SK-N-SH (cell line): ENCODE measurements around the gene RBSN. TPM values are rescaled to one million over a fixed set of nuclear protein-coding genes. Genes with fewer than 3 reads are reported as not detected.

Experiments
- CTCF ChIA-PET: fragments of 300-600, 350-600 bp; formaldehyde crosslinking; extraction: SDS; loops from one replicate; lab custom pipeline; 2021; lab: Yijun Ruan, JAX
- POLR2A ChIA-PET: fragments of 350-600 bp; sonication (Branson Sonifier 250); formaldehyde crosslinking; extraction: SDS; loops from one replicate; lab custom pipeline; 2020; ENCODE audit warnings: antibody characterized with exemption, inconsistent platforms; lab: Yijun Ruan, JAX
- DNase-seq: peaks from one replicate; pipeline ENCODE4 v3.0.0; 2012
- H2AFZ ChIP-seq: fragments of 200-600 bp; sonication (generic); 2 replicates; pipeline ENCODE4 v1.8.1; 2016; ENCODE audit warnings: antibody characterized with exemption, mild to moderate bottlenecking, low read depth
- H3F3A ChIP-seq: fragments of 200-600 bp; sonication (generic); replicated peaks from 2 replicates; pipeline ENCODE3; 2016; ENCODE audit warnings: antibody characterized with exemption, mild to moderate bottlenecking; ENCODE audit not compliant: insufficient read depth
- H3K27ac ChIP-seq, 2 experiments: fragments of 200-500 bp in 1 of 2; fragments of 200-600 bp in 1 of 2; sonication (Bioruptor generic) in 1 of 2; sonication (generic), shearing (Covaris generic) in 1 of 2; 2 replicates each; pipeline versions ENCODE4 v1.5.1 to v1.6.1; 2014 to 2016; ENCODE audit warnings: low read depth in 2 of 2, inconsistent platforms in 1 of 2, low read length in 1 of 2, mild to moderate bottlenecking in 1 of 2, mixed read lengths in 1 of 2
- H3K27me3 ChIP-seq: fragments of 200-600 bp; sonication (generic), shearing (Covaris generic); 2 replicates; pipeline ENCODE4 v1.6.1; 2016; ENCODE audit warnings: mixed run types; ENCODE audit not compliant: insufficient read depth
- H3K36me3 ChIP-seq, 2 experiments: fragments of 200-500 bp in 1 of 2; fragments of 200-600 bp in 1 of 2; sonication (Bioruptor generic) in 1 of 2; sonication (generic) in 1 of 2; replicated peaks in 1 of 2; 2 replicates each; pipeline versions ENCODE3 to v1.5.1; 2014 to 2016; ENCODE audit warnings: low read length in 1 of 2, mild to moderate bottlenecking in 1 of 2; ENCODE audit not compliant: insufficient read depth in 2 of 2, control insufficient read depth in 1 of 2
- H3K4me1 ChIP-seq, 2 experiments: fragments of 200-500 bp in 1 of 2; fragments of 200-600 bp in 1 of 2; sonication (Bioruptor generic) in 1 of 2; sonication (generic), shearing (Covaris generic) in 1 of 2; 2 replicates each; pipeline versions ENCODE4 v1.5.1 to v1.6.1; 2014 to 2016; ENCODE audit warnings: low read depth in 1 of 2, low read length in 1 of 2, mixed run types in 1 of 2; ENCODE audit not compliant: insufficient read depth in 2 of 2, control insufficient read depth in 1 of 2
- H3K4me2 ChIP-seq: fragments of 200-600 bp; sonication (generic), shearing (Covaris generic); 2 replicates; pipeline ENCODE4 v1.6.1; 2017; ENCODE audit warnings: mixed run types
- H3K4me3 ChIP-seq, 2 experiments: fragments of 200-500 bp in 1 of 2; fragments of 200-600 bp in 1 of 2; sonication (Bioruptor generic) in 1 of 2; sonication (generic), shearing (Covaris generic) in 1 of 2; 2 replicates each; pipeline versions ENCODE4 v1.5.1 to v1.8.1; 2014 to 2016; ENCODE audit warnings: low read depth in 2 of 2, inconsistent platforms in 1 of 2, low read length in 1 of 2, mild to moderate bottlenecking in 1 of 2, mixed read lengths in 1 of 2, moderate library complexity in 1 of 2
- H3K79me2 ChIP-seq: fragments of 200-600 bp; sonication (generic); 2 replicates; pipeline ENCODE4 v1.8.1; 2017; ENCODE audit warnings: mild to moderate bottlenecking; ENCODE audit not compliant: insufficient read depth
- H3K9ac ChIP-seq: fragments of 200-600 bp; sonication (generic); 2 replicates; pipeline ENCODE4 v1.6.1; 2017; ENCODE audit warnings: mixed run types
- H3K9me2 ChIP-seq: fragments of 200-600 bp; sonication (generic); 2 replicates; pipeline ENCODE4 v1.6.1; 2017; ENCODE audit warnings: mixed run types
- H3K9me3 ChIP-seq: fragments of 200-600 bp; sonication (generic); 2 replicates; pipeline ENCODE4 v1.6.1; 2017; ENCODE audit warnings: mixed run types, mild to moderate bottlenecking, moderate library complexity
- H4K20me1 ChIP-seq: fragments of 200-600 bp; sonication (generic); 2 replicates; pipeline ENCODE4 v1.6.1; 2017; ENCODE audit warnings: mild to moderate bottlenecking, mixed run types; ENCODE audit not compliant: insufficient read depth
- EP300 ChIP-seq, 2 experiments: IDR thresholded peaks; 2 replicates each; pipeline versions ENCODE4 v1.4.0 to v1.6.1; 2012; ENCODE audit warnings: borderline replicate concordance in 1 of 2, low read depth in 1 of 2, low read length in 1 of 2
- FOSL2 ChIP-seq: IDR thresholded peaks from 2 replicates; pipeline ENCODE4 v1.4.0; 2012; ENCODE audit warnings: low read depth, mild to moderate bottlenecking, moderate library complexity, borderline replicate concordance
- FOXM1 ChIP-seq: IDR thresholded peaks from 2 replicates; pipeline ENCODE4 v1.4.0; 2012; ENCODE audit warnings: low read depth, mild to moderate bottlenecking
- GABPA ChIP-seq: IDR thresholded peaks from 2 replicates; pipeline ENCODE4 v1.4.0; 2012; ENCODE audit warnings: low read depth, mild to moderate bottlenecking
- GATA2 ChIP-seq: sonication (generic); formaldehyde crosslinking; IDR thresholded peaks from 2 replicates; pipeline ENCODE4 v1.5.0; 2020; ENCODE audit warnings: mild to moderate bottlenecking, missing genetic modification reagents
- IRF3 ChIP-seq: fragments of 150-350 bp; IDR thresholded peaks from 2 replicates; pipeline ENCODE4 v1.6.1; 2016; ENCODE audit warnings: mild to moderate bottlenecking, low read depth, low read length
- MAX ChIP-seq: IDR thresholded peaks from 2 replicates; pipeline ENCODE4 v1.4.0; 2012; ENCODE audit warnings: low read depth
- MEF2A ChIP-seq: IDR thresholded peaks from 2 replicates; pipeline ENCODE4 v1.4.0; 2012; ENCODE audit warnings: low read depth, borderline replicate concordance
- POLR2AphosphoS5 ChIP-seq: IDR thresholded peaks from 2 replicates; pipeline ENCODE4 v1.6.1; 2012; ENCODE audit warnings: low read depth, low read length
- RAD21 ChIP-seq: IDR thresholded peaks from 2 replicates; pipeline ENCODE4 v1.6.1; 2012; ENCODE audit warnings: mild to moderate bottlenecking, low read length
- RCOR1 ChIP-seq: fragments of 150-350 bp; IDR thresholded peaks from 2 replicates; pipeline ENCODE4 v1.6.1; 2017; ENCODE audit warnings: antibody characterized with exemption, low read length
- REST ChIP-seq: IDR thresholded peaks from 2 replicates; pipeline ENCODE4 v1.6.1; 2012; ENCODE audit warnings: mild to moderate bottlenecking, low read depth, low read length, moderate library complexity
- SIN3A ChIP-seq: IDR thresholded peaks from 2 replicates; pipeline ENCODE4 v1.6.1; 2012; ENCODE audit warnings: low read depth, mild to moderate bottlenecking, low read length, moderate library complexity, borderline replicate concordance
- USF1 ChIP-seq: IDR thresholded peaks from 2 replicates; pipeline ENCODE4 v1.4.0; 2012; ENCODE audit warnings: low read depth, borderline replicate concordance
- YY1 ChIP-seq: IDR thresholded peaks from 2 replicates; pipeline ENCODE4 v1.4.0; 2012; ENCODE audit warnings: low read depth, mild to moderate bottlenecking
- ZBTB33 ChIP-seq: IDR thresholded peaks from 2 replicates; pipeline ENCODE4 v1.4.0; 2012; ENCODE audit warnings: low read depth, borderline replicate concordance
- WGBS: methylation state at CpG from one replicate; pipeline ENCODE4 v1.1.6; 2017; ENCODE audit warnings: low lambda C conversion rate; 5-methylcytosine and 5-hydroxymethylcytosine counted together
- polyA plus RNA-seq, 3 experiments: library from polyadenylated mRNA; depleted of rRNA; stranded (reverse); fragments of >200 nt; gene quantifications; 2 replicates each; pipeline ENCODE4 v1.2.3, GENCODE V29; 2012

The RBSN gene
- polyA plus RNA-seq, 1 of the 3 experiments (the other 2 are of a cell fraction): 4.7 TPM

GRCh38 chr3:15038306-15038705 is 60.6 kb downstream of the RBSN start:
- H3F3A ChIP-seq: peaks cover 5% of the 10 kb centered on the region
- no peak overlapping the region; a peak in 1 of 4 replicates for H3K27ac ChIP-seq
- H3K79me2 ChIP-seq: no peaks in the 10 kb centered on the region; the same call in 1 of the 2 replicates
- no peaks in the 10 kb centered on the region for H3K27me3 ChIP-seq
- ChIA-PET POLR2A (interaction anchor here (1.1 kb wide), 1 partner anchor 15 kb away, joined by 3 read pairs; no protein-coding TSS in a partner anchor), CTCF (interaction anchor here (1.3 to 1.5 kb wide), 3 partner anchors 15 to 112 kb away, joined by 3 to 6 read pairs (median 4); no protein-coding TSS in a partner anchor)
- 93% methylated on average over 6 of the region's 6 CpGs for WGBS
- H3K9me3 ChIP-seq: no peaks in the 10 kb centered on the region
- DNase-seq: no peak
- no peak overlapping the region for H2AFZ ChIP-seq
- no peaks in the 10 kb centered on the region for H4K20me1 ChIP-seq
- no peak for TF ChIP-seq RAD21
- no peak for TF ChIP-seq GATA2 (CRISPR knock-in tag)
- TF ChIP-seq ZBTB33: no peak
- TF ChIP-seq FOSL2: no peak
- no peak for TF ChIP-seq POLR2AphosphoS5
- TF ChIP-seq REST: no peak
- TF ChIP-seq, all 33 proteins: peak for 0
- Histone ChIP-seq H3K4me2 (no peak overlapping the region), H3K4me1 (peaks cover 15 to 17% of the 10 kb centered on the region in 2 experiments; a peak in 3 of 4 replicates), H3K9ac (no peak overlapping the region), H3K9me2 (no peaks in the 10 kb centered on the region), H3K4me3 (no peak overlapping the region), H3K36me3 (peaks cover 67 to 69% of the 10 kb centered on the region in 2 experiments)

GRCh38 chr3:15033103-15033502 is 65.8 kb downstream of the RBSN start:
- Histone ChIP-seq H3K79me2 (no peaks in the 10 kb centered on the region), H3K36me3 (peaks cover 53 to 63% of the 10 kb centered on the region in 2 experiments), H3K27ac (no peak overlapping the region), H3K4me1 (no peaks in the 10 kb centered on the region), H3K9me2 (no peaks in the 10 kb centered on the region), H3K27me3 (no peaks in the 10 kb centered on the region), H3K9ac (no peak overlapping the region), H3K9me3 (no peaks in the 10 kb centered on the region), H2AFZ (no peak overlapping the region), H3K4me3 (no peak overlapping the region), H3F3A (peaks cover 8% of the 10 kb centered on the region), H3K4me2 (no peak overlapping the region), H4K20me1 (no peaks in the 10 kb centered on the region)
- WGBS: 100% methylated on average over 1 of the region's 3 CpGs
- no peak for DNase-seq
- POLR2A ChIA-PET: no interaction called here
- CTCF ChIA-PET: interaction anchor here (0.8 kb wide), 1 partner anchor 10 kb away, joined by 4 read pairs; no protein-coding TSS in a partner anchor
- TF ChIP-seq GABPA (no peak), RCOR1 (no peak), FOSL2 (no peak), MAX (no peak), USF1 (no peak), YY1 (no peak), FOXM1 (no peak), MEF2A (no peak), SIN3A (no peak), IRF3 (no peak), POLR2AphosphoS5 (no peak), EP300 (IDR thresholded peaks at IDR 0.05; ENCODE audit: borderline replicate concordance in 1 of 2, low read depth in 1 of 2, low read length in 1 of 2) (no peak)
